OCI-LY1 (cell line): ENCODE results near the gene PXDC1.

Source experiments
- H2AFZ ChIP-seq: fragments of 200-600 bp; sonication (generic), shearing (Covaris generic); 2 replicates; pipeline ENCODE4 v1.6.0; 2014; ENCODE audit warnings: antibody characterized with exemption, mild to moderate bottlenecking, low read length
- H3F3A ChIP-seq: fragments of 200-600 bp; sonication (generic), shearing (Covaris generic); 2 replicates; pipeline ENCODE4 v1.6.0; 2014; ENCODE audit warnings: mild to moderate bottlenecking, antibody characterized with exemption, low read length, moderate library complexity; ENCODE audit not compliant: insufficient read depth
- H3K27ac ChIP-seq: fragments of 200-600 bp; sonication (generic); 2 replicates; pipeline ENCODE4 v1.5.1; 2014; ENCODE audit warnings: low read length, mixed run types, mild to moderate bottlenecking, low read depth; ENCODE audit not compliant: poor library complexity, severe bottlenecking
- H3K27me3 ChIP-seq: fragments of 200-600 bp; sonication (generic); 2 replicates; pipeline ENCODE4 v1.6.0; 2014; ENCODE audit warnings: antibody characterized with exemption, mild to moderate bottlenecking, low read length, moderate library complexity; ENCODE audit not compliant: insufficient read depth
- H3K36me3 ChIP-seq: fragments of 200-600 bp; sonication (generic); 2 replicates; pipeline ENCODE4 v1.6.1; 2014; ENCODE audit warnings: mild to moderate bottlenecking, antibody characterized with exemption, low read length, moderate library complexity, mixed read lengths; ENCODE audit not compliant: insufficient read depth
- H3K4me1 ChIP-seq: fragments of 200-600 bp; sonication (generic); 2 replicates; pipeline ENCODE4 v1.5.1; 2014; ENCODE audit warnings: mild to moderate bottlenecking, low read length, moderate library complexity; ENCODE audit not compliant: insufficient read depth, severe bottlenecking
- H3K4me2 ChIP-seq: fragments of 200-600 bp; sonication (generic), shearing (Covaris generic); 2 replicates; pipeline ENCODE4 v1.6.1; 2014; ENCODE audit warnings: low read length
- H3K4me3 ChIP-seq: fragments of 200-600 bp; sonication (generic); 2 replicates; pipeline ENCODE4 v1.5.1; 2014; ENCODE audit warnings: low read length, low read depth, mild to moderate bottlenecking, mixed read lengths; ENCODE audit not compliant: poor library complexity, severe bottlenecking
- H3K79me2 ChIP-seq: fragments of 200-600 bp; shearing (Covaris generic); 2 replicates; pipeline ENCODE4 v1.6.1; 2016; ENCODE audit warnings: mixed run types, low read length, mixed read lengths; ENCODE audit not compliant: insufficient read depth
- H3K9ac ChIP-seq: fragments of 200-600 bp; sonication (generic), shearing (Covaris generic); 2 replicates; pipeline ENCODE4 v1.6.1; 2014; ENCODE audit warnings: mild to moderate bottlenecking, low read length, mixed read lengths
- H3K9me2 ChIP-seq: fragments of 200-600 bp; sonication (generic), shearing (Covaris generic); 2 replicates; pipeline ENCODE4 v1.6.1; 2014; ENCODE audit warnings: low read depth, mild to moderate bottlenecking, low read length, mixed read lengths
- H3K9me3 ChIP-seq: fragments of 200-600 bp; shearing (Covaris generic); 2 replicates; pipeline ENCODE4 v1.6.1; 2014; ENCODE audit warnings: low read length, mixed read lengths
- H4K20me1 ChIP-seq: fragments of 200-600 bp; sonication (generic), shearing (Covaris generic); 2 replicates; pipeline ENCODE4 v1.6.0; 2016; ENCODE audit warnings: mild to moderate bottlenecking, low read length; ENCODE audit not compliant: insufficient read depth
- CTCF ChIP-seq: fragments of 200-600 bp; sonication (generic), shearing (Covaris generic); IDR thresholded peaks from 2 replicates; pipeline ENCODE4 v1.5.1; 2017; ENCODE audit warnings: mild to moderate bottlenecking, antibody characterized with exemption, low read length, moderate library complexity, mixed read lengths
- EZH2 ChIP-seq: fragments of 200-600 bp; sonication (generic), shearing (Covaris generic); IDR thresholded peaks from 2 replicates; pipeline ENCODE4 v1.8.0; 2017; ENCODE audit warnings: borderline replicate concordance, mixed run types, mild to moderate bottlenecking, antibody characterized with exemption, low read length, moderate library complexity, mixed read lengths

The PXDC1 gene

DNA sequence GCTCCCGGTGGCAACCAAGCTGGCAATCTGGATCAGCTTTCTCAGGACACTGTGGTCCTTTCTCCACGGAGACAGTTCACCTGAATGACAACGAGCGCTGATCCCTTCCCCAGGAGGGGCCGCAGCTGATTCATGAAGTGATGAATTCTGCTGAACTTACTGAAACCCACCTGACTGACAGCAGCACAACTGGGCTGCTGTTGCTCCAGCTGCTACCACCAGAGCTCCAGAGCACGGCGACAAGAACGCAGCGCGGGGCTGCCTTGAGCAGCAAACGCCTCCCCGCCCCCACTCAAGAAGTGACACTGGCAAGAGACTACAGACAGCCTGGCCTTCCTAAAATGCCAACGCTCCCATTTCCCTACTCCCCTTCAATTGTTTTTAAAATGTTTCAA, 10.0 kb downstream of the PXDC1 start:
- H3K27me3 ChIP-seq = no peaks in the 10 kb centered on the region; the same call in 1 of the 2 replicates
- H3K9me2 ChIP-seq = no peaks in the 10 kb centered on the region
- H2AFZ ChIP-seq = no peak overlapping the region
- H3K9me3 ChIP-seq = no peaks in the 10 kb centered on the region
- no peaks in the 10 kb centered on the region for H3K79me2 ChIP-seq
- no peak overlapping the region for H3K4me2 ChIP-seq
- no peak overlapping the region for H3K9ac ChIP-seq
- no peak for TF ChIP-seq EZH2
- TF ChIP-seq CTCF = no peak
- H3K27ac ChIP-seq = no peak overlapping the region
- H3K4me1 ChIP-seq = peaks cover 11% of the 10 kb centered on the region
- no peaks in the 10 kb centered on the region for H3K36me3 ChIP-seq
- H3K4me3 ChIP-seq = no peak overlapping the region
- H4K20me1 ChIP-seq = no peaks in the 10 kb centered on the region
- no peaks in the 10 kb centered on the region for H3F3A ChIP-seq

DNA sequence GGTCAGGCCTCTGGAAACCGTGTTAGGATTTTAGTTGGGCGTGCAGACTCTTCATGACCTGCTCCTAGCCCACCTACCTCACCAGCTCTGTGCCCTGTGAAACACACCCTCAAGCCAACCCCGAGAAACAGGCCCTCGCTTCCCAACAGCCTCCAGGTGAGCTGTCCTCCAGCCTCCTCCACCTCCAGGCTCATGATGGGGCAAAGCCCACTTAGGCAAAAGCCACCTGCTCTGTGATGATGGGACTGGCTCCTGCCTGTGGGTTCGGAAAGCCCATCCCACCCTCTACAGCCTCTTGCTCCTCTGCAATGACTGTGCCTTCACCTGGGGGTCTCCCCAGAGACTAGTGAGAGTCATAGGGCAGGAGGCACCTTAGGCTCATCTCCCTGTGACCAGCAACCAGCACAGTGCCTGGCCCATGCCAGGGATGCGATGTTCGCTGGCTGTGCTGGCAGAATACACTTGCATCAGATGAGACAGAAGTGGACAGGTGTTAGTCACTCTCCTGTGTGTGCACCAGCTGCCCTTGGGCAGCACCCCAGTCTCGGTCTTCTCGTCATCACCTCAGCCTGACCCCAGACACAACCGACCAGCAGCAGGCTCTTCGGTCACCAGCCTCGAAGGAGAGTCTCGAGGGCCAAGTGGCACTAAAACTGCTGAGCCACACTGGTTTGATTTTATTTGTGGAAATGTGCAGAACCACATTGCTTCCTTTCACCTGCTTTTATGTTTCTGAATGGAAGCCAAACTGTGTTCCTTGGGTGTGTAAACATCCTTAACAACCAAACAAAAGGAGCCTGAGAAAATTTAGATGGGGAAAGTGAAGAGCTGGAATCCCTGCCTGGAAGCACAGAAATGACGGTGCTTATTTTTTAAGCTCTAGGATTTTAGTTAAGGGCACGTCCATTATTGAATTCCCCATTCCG, 10.7 kb downstream of the PXDC1 start:
- Histone ChIP-seq H3K4me1 (peaks cover 11% of the 10 kb centered on the region), H3K9me3 (no peaks in the 10 kb centered on the region), H3K27ac (no peak overlapping the region), H2AFZ (no peak overlapping the region), H3K9me2 (no peaks in the 10 kb centered on the region), H3K79me2 (no peaks in the 10 kb centered on the region), H3K36me3 (no peaks in the 10 kb centered on the region), H4K20me1 (no peaks in the 10 kb centered on the region), H3F3A (no peaks in the 10 kb centered on the region), H3K4me3 (no peak overlapping the region), H3K27me3 (no peaks in the 10 kb centered on the region; the same call in 1 of the 2 replicates), H3K9ac (no peak overlapping the region), H3K4me2 (no peak overlapping the region)
- no peak for TF ChIP-seq EZH2

DNA sequence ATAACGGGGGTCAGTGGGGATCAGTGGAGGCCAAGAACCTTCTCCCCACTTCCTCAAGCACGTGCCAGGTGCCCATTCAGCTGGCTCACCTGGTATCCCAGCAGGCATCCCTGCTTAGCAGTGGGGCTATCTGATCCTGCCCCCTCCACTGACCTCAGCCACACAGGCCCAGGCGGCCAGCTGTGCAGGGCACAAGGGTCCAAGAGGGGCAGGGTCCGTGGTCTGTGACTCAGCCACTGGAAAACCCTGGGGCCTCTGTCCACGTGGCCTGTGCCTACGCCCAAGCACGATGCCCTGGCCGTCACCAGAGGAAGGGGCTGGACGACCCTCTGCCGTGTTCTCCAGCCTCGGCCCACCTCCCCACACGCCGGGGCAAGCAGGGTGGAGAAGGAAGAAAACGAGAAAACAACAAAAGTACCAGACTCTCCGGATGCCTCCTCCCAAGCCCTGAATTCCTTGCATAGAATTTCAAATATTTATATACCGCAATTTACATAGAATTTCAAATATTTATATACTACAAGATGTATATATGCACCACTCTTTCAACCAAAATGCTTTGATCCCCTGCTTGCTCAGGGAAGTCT, 12.1 kb downstream of the PXDC1 start:
- Histone ChIP-seq H3K9me2 (no peaks in the 10 kb centered on the region), H3K4me3 (no peak overlapping the region), H2AFZ (no peak overlapping the region), H4K20me1 (no peaks in the 10 kb centered on the region), H3K4me1 (peaks cover 11% of the 10 kb centered on the region), H3K9me3 (no peaks in the 10 kb centered on the region), H3K9ac (no peak overlapping the region), H3K36me3 (no peaks in the 10 kb centered on the region), H3K79me2 (no peaks in the 10 kb centered on the region), H3K27me3 (no peaks in the 10 kb centered on the region; the same call in 1 of the 2 replicates), H3K4me2 (no peak overlapping the region), H3F3A (no peaks in the 10 kb centered on the region), H3K27ac (no peak overlapping the region)
- no peak for TF ChIP-seq CTCF
- TF ChIP-seq EZH2 = no peak
